Epithelial cell of prostate (primary cell): Measurements from ENCODE around the gene KATNAL1.
"Not testable (repeated sequence)": the region's sequence is repeated elsewhere in the genome, so short reads cannot be mapped to it uniquely, and the experiment has no call there.

ENCODE experiments used
- DNase-seq: peaks from one replicate; pipeline ENCODE4 v3.0.0-alpha.2; 2011; ENCODE audit warnings: low read depth, low spot score
- H3K27ac ChIP-seq: fragments of 450-650 bp; 2 replicates; pipeline ENCODE4 v1.5.1; 2017; ENCODE audit warnings: mild to moderate bottlenecking

Gene KATNAL1

DNA sequence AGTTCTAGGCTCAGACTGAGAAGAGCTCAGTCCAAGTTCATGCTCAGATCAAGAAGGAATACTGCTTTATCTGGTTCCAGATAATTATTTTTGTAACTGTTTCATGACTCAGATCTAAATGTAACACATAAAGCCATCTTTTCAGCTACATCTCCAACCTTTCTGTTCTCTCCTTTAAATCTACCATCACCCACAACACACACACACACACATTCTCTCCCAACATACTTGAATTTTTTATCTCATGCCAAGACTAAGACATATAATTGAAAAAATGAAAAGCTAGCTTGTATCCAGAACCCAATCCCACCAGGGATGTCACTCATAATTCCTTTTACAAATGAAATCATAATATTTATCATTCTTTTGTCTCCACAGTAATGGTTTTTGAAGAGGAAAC lies 7.6 kb downstream of the KATNAL1 start:
- DNase-seq: no peak
- no peak overlapping the region for H3K27ac ChIP-seq

DNA sequence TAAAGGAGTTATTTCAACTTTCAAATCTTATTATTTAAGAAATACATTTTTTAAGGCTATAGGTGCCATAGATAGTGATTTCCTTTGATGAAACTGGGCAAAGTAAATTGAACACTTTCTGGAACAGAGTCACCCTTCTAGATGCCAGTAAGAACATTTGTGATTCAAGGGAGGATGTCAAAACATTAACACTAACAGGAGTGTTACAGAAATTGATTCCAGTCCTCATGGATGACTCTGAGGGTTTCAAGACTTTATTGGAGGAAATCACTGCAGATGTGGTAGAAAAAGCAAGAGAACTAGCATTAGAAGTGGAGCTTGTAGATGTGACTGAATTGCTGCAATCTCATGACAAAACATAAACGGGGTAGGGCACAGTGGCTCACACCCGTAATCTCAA lies 12.2 kb downstream of the KATNAL1 start:
- no peak overlapping the region for H3K27ac ChIP-seq
- DNase-seq: no peak

DNA sequence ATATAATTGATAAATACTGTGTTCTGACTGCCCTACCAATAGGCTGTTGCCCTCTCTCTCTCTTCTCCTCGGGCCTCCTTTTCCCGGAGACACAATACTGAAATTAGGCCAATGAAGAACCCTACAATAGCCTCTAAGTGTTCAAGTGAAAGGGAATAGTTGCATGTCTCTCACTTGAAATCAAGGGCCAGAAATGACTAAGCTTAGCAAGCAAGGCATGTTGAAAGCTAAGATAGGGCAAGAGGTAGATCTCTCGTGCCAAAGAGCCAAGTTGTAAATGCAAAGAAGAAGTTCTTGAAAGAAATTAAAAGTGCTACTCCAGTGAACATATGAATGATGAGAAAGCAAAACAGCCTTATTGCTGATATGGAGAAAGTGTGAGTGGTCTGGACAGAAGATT lies 13.3 kb downstream of the KATNAL1 start:
- no peak for DNase-seq
- no peak overlapping the region for H3K27ac ChIP-seq

DNA sequence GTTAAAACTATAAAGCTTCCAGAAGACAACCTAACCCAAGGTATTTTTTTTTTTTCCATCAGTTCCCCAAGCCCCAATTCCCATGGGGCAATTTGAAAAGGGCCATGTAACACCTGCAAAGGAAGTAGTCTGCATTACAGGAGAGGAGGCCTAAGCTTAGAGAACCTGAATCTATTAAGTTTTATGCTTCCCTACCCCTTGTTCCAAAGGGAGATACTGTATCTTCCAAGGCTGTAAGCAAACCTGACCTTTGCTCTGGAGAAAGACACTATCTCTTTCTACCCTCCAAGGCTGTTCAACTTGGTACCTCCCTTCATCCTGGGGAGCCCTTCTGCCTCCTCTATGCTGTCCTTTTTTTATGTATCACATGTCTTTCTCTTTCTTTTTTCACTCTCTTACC lies 15.0 kb downstream of the KATNAL1 start:
- DNase-seq: no peak
- H3K27ac ChIP-seq: no peak overlapping the region

DNA sequence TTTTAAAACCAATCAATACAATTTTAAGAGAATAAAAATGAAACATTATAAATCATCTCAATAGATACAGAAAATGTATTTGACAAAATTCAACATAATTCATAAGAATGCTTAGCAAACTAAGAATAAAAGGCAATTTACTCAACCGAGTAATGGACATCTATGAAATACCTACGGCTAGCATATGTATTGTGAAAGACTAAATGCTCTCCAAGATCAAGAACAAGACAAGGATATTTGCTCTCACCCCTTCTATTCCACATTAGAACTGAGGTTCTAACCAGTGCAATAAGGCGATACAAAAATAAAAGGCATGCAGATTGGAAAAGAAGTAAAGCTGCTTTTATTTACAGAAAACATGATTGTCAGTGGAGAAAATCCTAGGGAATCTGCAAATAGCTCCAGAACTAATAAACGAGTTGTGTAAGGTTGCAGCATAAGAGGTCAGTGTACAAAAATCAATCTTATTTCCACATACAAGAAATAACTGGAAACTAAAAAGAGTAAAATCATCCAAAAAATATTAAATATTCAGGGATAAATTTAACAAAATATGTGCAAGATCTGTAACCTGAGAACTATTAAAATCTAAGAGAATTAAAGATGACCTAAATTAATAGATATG lies 16.4 kb downstream of the KATNAL1 start:
- no peak for DNase-seq
- no peak overlapping the region for H3K27ac ChIP-seq

DNA sequence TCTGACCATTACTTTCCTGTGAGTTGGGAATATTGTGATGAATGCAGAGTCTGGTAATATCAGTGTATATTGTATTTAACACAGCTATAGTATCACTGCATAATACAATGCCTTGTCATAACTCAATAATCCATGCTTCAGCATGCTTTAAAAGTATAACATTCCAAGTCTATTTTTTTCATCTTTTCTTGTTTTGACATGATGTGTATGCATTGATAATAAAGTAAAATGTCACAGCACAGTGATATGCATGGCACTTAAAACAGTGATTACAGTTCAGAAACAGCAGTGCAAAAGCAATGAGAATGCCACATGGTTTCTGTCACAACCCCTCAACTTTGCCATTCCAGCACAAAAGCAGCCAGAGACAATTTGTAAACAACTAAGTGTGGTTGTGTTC lies 17.8 kb downstream of the KATNAL1 start:
- no peak for DNase-seq
- H3K27ac ChIP-seq: no peak overlapping the region

DNA sequence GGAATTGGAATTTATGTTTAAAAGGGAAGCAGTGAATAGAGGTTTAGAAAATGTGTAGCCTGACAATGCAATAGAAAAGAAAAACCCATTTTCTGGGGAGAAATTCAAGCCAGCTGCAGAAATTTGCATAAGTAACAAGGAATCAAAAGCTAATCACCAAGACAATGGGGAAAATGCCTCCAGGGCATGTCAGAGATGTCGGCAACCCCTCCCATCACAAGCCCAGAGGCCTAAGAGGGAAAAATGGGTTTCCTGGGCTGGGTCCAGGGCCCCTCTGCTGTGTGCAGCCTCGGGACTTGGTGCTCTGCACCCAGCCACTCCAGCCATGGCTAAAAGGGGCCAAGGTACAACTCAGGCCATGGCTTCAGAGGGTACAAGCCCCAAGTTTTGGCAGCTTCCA lies 21.3 kb downstream of the KATNAL1 start:
- DNase-seq, H3K27ac ChIP-seq: not testable (repeated sequence)

DNA sequence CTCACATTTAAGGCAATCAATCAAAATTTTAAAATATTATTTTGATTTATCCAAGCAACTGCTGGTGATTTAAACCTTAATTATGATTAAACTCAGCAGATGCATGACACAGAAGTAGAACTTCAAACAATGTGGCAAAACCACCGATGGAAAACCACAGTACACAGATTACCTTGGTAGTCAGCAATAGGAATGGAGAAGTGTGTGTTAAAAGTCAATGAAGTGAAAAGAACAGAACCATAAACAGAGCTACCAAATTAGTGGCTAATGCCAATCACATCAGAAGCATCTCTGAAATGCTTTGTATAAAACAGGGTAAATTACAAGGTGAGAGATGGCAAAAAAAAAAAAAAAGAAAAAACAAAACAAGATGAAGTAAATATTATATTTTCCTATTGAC lies 31.2 kb downstream of the KATNAL1 start:
- no peak overlapping the region for H3K27ac ChIP-seq
- DNase-seq: no peak

DNA sequence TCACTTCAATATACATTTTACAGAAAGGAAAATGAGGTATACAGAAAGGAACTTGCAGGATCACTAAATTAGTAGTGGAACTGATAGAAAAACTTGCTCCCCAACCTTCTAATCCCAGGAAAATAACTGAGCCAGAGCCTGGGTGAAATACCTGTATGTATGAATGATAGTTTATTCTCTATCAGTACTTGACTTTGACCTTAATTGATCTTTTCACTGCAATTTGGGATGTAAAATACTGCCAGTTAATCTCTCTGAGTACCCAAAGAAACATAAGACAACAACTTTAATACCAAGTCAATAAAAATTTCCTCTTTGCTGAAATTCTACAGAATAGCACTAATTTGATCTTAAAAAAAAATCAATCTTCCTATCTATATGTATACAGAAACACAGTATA lies 33.3 kb downstream of the KATNAL1 start:
- no peak for DNase-seq
- no peak overlapping the region for H3K27ac ChIP-seq

DNA sequence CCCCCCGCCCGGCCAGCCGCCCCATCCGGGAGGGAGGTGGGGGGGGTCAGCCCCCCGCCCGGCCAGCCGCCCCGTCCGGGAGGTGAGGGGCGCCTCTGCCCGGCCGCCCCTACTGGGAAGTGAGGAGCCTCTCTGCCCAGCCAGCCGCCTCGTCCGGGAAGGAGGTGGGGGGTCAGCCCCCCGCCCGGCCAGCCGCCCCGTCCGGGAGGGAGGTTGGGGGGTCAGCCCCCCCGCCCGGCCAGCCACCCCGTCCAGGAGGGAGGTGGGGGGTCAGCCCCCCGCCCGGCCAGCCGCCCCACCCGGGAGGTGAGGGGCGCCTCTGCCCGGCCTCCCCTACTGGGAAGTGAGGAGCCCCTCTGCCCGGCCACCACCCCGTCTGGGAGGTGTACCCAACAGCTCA lies 37.3 kb downstream of the KATNAL1 start:
- DNase-seq, H3K27ac ChIP-seq: not testable (repeated sequence)

DNA sequence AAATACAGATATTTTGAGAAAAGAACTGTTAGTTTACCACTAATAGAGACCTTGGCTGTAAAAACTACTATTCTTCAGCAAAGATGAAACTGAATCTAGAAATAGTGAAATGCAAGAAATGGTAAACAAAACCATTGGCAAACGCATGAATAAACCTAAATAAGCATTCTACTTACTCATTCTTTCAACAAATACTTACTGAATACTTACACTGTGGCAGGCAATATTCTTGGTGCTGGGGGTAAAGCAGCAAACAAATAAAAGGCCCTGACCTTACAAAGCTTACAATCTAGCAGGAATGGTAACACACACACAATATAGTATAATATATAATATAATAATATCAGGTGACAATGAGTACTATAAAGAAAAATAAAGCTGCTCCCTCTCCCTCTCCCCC lies 38.7 kb downstream of the KATNAL1 start:
- DNase-seq: no peak
- H3K27ac ChIP-seq: no peak overlapping the region

DNA sequence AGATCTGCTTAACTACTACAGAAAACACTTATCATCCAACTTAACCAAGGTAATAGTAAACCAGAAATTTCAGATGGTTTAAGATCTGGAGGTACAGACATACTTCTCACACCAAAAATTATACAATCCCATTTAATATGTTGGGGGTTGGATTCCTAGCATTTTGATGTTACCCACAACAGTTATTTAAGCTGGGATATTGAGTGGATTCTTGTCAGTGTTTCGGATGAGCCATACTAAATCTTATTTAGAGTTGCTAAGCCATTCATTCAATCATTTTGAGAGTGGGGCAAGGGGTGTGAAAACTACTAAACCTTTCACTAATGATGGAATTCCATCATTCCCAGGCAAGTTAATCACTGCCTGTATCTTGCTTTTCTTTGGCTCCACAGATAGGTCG lies 40.6 kb downstream of the KATNAL1 start:
- H3K27ac ChIP-seq: no peak overlapping the region
- DNase-seq: no peak

DNA sequence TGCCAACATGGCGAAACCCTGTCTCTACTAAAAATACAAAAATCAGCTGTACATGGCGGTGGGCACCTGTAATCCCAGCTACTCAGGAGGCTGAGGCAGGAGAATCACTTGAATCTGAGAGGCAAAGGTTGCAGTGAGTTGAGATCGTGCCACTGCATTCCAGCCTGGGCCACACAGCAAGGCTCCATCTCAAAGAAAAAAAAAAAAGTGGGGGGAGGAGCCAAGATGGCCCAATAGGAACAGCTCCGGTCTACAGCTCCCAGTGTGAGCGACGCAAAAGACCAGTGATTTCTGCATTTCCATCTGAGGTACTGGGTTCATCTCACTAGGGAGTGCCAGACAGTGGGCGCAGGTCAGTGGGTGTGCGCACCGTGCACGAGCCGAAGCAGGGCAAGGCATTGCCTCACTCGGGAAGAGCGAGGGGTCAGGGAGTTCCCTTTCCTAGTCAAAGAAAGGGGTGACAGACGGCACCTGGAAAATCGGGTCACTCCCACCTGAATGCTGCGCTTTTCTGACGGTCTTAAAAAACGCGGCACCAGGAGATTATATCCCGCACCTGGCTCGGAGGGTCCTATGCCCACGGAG lies 48.1 kb downstream of the KATNAL1 start:
- DNase-seq, H3K27ac ChIP-seq: not testable (repeated sequence)

DNA sequence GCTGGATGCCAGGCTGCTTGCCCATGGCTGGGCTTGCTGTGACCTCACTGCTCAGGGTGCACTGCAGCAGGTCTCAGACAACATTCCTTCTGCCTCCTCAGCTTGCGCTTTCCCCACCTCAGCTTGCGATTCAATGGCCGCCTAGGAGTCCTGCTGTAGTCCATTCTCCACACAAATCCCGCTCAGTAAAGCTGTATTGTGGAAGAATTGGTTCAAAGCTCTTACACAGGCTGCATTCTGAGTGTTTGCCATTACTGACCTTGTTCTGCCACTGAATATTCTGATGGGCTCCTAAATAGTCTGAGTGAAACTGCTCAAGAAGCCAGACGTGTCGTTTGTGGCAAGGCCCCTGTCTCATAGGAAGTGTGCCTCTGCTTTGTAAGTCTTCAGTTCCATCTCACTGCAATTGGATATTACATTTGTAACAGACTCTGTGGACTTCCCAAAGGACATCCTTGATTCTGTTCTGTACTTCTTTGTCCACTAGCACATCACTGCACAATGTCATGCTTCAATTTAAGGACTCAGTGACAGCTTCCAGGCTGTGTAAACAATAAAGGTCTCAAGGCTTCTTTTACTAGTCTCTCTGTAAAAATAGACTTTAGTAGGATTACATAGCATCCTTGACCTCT lies 49.8 kb downstream of the KATNAL1 start:
- DNase-seq: no peak
- no peak overlapping the region for H3K27ac ChIP-seq

DNA sequence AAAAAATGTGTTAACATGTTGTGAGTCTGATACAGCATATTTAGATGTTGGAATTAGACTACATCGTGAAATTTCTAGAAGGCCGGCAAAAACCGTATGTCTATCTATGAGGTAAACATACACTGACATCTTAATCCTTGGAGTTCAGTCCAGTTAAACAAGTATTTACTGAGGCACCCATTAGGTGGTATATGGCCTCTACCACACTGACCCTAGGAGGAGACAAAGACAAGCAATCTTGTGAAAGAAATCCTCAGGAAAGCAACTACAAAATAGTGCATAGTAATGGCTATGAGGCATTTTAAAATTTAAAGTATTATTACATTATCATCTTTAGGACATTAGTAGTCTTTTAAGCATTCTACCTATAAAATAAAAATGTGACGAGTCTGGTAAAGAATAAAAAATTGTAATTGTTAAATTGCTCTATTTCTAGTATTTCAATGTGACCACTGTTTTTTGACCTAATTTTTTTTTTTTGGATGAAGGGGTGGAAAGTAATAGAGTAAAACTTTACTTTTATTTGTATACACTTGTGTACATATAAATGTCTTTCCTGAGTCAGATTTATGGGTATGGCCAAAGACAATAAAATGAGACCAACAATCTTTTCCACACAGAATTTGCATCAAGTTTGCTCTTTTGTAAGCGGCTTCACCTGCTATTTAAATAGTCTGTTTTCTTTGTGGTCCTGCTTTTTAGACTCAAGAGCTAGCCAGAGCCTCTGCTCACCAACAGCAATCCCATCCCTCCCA lies 50.5 kb downstream of the KATNAL1 start:
- no peak for DNase-seq
- H3K27ac ChIP-seq: no peak overlapping the region

DNA sequence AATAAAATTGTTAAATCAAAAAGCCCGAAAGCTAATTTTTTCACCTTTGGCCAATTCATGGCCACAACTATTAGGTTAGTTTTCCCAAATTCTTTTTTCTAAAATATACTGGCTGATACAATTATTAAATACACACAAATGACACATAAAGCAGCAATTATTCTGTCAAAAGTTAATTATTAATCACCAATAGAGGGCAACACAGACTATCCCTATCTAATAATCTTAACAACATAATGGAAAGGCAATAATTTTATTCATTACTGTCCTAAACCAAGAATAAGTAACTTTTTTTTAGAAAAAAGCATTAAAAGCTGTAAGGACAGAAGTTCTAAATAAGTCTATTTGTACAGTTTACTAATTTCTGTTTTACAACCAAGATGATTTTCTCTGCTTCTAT lies 51.7 kb downstream of the KATNAL1 start:
- no peak overlapping the region for H3K27ac ChIP-seq

DNA sequence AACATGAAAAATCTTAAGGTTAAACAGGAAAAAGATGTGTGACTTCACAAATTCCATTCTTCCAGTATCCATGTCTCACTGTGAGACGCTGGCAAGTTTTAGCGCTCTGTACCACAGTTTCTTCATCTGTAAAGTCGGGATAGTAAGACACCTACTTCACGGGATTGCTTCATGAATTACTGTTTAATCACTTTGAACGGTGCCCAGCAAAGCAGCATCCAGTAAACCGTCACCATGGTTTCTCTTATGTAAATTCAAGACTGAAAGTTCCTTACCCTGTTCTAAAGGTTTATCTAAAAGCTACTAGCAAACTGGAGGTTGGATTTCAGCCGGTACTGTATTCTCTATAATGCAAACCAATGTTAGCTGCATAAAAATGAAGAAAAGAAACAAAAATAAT lies 53.5 kb downstream of the KATNAL1 start:
- no peak for DNase-seq
- no peak overlapping the region for H3K27ac ChIP-seq

More for the DNA sequence above, 51.7 kb downstream of the KATNAL1 start:
- no peak for DNase-seq

DNA sequence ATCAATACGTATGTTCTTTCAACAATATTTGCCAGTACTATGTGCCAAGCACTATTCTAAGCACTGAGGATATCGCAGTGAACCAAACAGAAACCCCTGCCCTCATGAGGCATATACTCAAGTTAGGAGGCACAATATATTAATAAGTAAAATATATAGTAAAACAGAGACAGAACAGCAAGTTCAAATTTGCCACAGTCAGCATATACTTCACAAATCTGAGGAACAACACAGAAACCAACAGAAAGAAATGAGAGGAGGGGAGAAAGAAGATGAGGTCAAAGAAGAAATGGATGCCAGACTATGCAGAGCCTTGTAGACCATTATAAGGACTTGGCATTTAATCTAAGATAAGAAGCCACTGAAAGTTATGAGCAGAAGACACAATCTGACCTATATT lies 59.9 kb downstream of the KATNAL1 start:
- no peak for DNase-seq

DNA sequence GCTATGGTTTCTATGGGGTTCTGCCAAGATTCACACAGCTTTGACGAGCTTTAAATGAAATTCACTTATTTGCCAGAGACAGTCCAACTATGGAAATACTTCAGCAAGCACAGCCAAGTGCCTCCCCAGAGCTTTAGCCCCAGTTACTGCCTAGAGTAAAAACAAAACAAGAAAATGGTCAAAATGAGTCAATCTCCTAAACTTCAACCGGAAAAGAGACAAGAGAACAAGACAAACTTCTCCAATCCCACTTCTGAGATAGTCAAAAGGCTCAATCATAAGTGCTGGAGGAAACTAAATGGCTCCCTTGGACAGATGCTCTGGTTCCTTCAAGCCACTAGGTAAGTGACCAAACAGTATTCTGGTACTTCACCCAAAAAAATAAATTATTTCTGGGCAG lies 65.8 kb downstream of the KATNAL1 start:
- H3K27ac ChIP-seq: no peak overlapping the region
- DNase-seq: no peak

More for the DNA sequence above, 59.9 kb downstream of the KATNAL1 start:
- no peak overlapping the region for H3K27ac ChIP-seq

DNA sequence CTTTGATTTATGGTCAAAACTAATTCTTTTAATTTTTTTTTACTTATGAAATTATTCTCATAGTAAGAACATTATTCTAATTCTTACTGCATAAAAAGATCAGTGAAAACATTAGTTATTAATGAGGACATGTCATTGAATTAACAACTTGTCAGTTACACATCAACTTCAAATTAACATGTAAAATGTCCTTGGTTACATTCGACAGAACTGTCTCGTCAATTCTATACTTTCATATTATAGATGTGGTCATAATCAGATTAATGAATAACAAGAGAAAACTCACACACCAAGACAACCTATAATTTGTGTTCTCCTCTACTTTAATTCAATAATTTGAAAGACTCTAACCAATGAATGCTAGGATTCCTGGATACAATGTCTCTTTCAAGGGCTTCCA lies 66.7 kb downstream of the KATNAL1 start:
- DNase-seq: no peak

DNA sequence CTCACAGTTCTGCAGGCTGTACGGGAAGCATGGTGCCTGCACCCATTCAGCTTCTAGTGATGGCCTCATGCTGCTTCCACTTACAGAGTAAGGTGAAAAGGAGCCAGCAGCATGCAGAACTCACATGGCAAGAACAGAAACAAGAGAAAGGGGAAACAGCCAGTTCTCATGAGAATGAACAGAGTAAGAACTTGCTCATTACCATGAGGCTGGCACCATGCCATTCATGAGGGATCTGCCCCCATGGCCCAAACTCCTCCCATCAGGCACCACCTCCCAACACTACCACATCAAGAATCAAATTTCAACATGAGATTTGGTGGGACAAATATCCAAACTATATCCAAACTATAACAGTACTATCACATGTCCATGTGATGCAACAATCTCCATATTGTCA lies 72.1 kb downstream of the KATNAL1 start:
- no peak overlapping the region for H3K27ac ChIP-seq
- DNase-seq: no peak

More for the DNA sequence above, 66.7 kb downstream of the KATNAL1 start:
- H3K27ac ChIP-seq: no peak overlapping the region
